ENCODE measurements around the gene TNFRSF8.

DNA sequence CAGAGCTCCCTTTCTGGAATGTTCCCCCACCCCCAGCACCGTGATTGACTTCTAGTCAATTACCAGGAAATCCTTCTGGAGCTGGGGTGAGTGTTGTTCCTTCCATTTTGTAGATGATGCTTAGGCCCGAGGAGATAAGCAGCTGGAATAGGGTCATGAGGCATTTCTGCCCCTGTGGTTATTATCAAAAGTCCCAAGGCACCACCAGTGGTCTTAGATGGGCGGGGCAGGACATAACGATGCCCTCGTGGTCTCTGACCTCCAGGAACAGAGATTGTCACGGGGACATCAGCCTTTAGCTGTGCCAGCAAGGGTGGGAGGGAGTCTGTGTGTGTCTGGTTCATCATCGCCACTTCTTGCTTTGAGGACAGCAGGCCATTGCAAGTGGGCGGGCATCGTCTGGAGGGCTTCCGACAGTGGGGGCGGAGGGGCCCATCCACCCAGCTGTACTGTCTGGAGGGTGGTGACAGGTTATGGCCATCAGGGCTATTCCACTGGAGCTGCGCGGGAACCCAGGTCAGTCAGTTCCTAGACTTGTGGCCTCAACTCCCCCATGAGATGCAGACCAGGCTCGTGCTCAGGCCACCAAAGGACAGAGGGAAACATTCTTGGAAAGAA is 22.6 kb downstream of the TNFRSF8 start:
- TF ChIP-seq, protein P1, sequence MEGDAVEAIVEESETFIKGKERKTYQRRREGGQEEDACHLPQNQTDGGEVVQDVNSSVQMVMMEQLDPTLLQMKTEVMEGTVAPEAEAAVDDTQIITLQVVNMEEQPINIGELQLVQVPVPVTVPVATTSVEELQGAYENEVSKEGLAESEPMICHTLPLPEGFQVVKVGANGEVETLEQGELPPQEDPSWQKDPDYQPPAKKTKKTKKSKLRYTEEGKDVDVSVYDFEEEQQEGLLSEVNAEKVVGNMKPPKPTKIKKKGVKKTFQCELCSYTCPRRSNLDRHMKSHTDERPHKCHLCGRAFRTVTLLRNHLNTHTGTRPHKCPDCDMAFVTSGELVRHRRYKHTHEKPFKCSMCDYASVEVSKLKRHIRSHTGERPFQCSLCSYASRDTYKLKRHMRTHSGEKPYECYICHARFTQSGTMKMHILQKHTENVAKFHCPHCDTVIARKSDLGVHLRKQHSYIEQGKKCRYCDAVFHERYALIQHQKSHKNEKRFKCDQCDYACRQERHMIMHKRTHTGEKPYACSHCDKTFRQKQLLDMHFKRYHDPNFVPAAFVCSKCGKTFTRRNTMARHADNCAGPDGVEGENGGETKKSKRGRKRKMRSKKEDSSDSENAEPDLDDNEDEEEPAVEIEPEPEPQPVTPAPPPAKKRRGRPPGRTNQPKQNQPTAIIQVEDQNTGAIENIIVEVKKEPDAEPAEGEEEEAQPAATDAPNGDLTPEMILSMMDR (IDR thresholded peaks at IDR 0.05; ENCODE audit: low read depth, low read length, poor library complexity, severe bottlenecking), result no peak
- TF ChIP-seq EZH2phosphoT487 (IDR thresholded peaks at IDR 0.05; ENCODE audit: borderline replicate concordance, low read length), result no peak
